ENCODE data around the gene DPPA4. TPM values are rescaled to one million over a fixed set of nuclear protein-coding genes. Genes with fewer than 3 reads are reported as not detected.

DPPA4 gene
- total RNA-seq (2022; extraction: Qiagen RNA extraction; ENCODE audit: low read depth): not detected in 5 replicates

GRCh38 chr3:109337393-109337792 lies at the start of gene DPPA4:
Gene DPPA4, minus strand, starts transcription at chr3:109337546. Its CDS starts 29 bp downstream, at chr3:109337517.

GRCh38 chr3:109316162-109316730 lies 21.1 kb downstream of the DPPA4 start, which contains the start of gene DPPA2:
Gene DPPA2, minus strand, starts transcription at chr3:109316517. Its CDS starts 1,975 bp downstream, at chr3:109314542.

Other genes starting within 250 kb of the DPPA4 start
- gene MORC1, start 219.4 kb downstream of the DPPA4 start, total RNA-seq (2022; extraction: Qiagen RNA extraction; ENCODE audit: low read depth): not detected in 5 replicates
- not detected in 5 replicates for gene C3orf85, start 200.8 kb downstream of the DPPA4 start, total RNA-seq (2022; extraction: Qiagen RNA extraction; ENCODE audit: low read depth)
- gene DPPA2, start 21.0 kb downstream of the DPPA4 start, total RNA-seq (2022; extraction: Qiagen RNA extraction; ENCODE audit: low read depth): not detected in 5 replicates

Data from A549 treated with ZK216348 at 1 μM for 4 hours (cell line).